ENCODE measurements around the gene PARD3B.

The PARD3B gene

GRCh38 chr2:205145888-205146287 lies 600.6 kb downstream of the PARD3B start:
- H3K27ac ChIP-seq (ENCODE audit: low read depth, low read length): no peak overlapping the region
- H3K9ac ChIP-seq (ENCODE audit: low read length): no peak overlapping the region
- H3K36me3 ChIP-seq (ENCODE audit: low read length): no peaks in the 10 kb centered on the region
- no peak overlapping the region for H2AFZ ChIP-seq (ENCODE audit: low read depth, low read length, severe bottlenecking)
- H3K27me3 ChIP-seq (ENCODE audit: low read length): no peaks in the 10 kb centered on the region
- no peaks in the 10 kb centered on the region for H4K20me1 ChIP-seq (ENCODE audit: low read depth, low read length)
- H3K4me3 ChIP-seq (ENCODE audit: insufficient read depth, low read length, poor library complexity, severe bottlenecking): no peak overlapping the region
- H3K4me2 ChIP-seq (ENCODE audit: low read depth, low read length, poor library complexity, severe bottlenecking): no peak overlapping the region
- no peaks in the 10 kb centered on the region for H3K9me2 ChIP-seq (replicated peaks; ENCODE audit: insufficient read depth, low read length)
- H3K9me3 ChIP-seq (ENCODE audit: insufficient read depth, low read length): no peaks in the 10 kb centered on the region
- TF ChIP-seq, protein P1, sequence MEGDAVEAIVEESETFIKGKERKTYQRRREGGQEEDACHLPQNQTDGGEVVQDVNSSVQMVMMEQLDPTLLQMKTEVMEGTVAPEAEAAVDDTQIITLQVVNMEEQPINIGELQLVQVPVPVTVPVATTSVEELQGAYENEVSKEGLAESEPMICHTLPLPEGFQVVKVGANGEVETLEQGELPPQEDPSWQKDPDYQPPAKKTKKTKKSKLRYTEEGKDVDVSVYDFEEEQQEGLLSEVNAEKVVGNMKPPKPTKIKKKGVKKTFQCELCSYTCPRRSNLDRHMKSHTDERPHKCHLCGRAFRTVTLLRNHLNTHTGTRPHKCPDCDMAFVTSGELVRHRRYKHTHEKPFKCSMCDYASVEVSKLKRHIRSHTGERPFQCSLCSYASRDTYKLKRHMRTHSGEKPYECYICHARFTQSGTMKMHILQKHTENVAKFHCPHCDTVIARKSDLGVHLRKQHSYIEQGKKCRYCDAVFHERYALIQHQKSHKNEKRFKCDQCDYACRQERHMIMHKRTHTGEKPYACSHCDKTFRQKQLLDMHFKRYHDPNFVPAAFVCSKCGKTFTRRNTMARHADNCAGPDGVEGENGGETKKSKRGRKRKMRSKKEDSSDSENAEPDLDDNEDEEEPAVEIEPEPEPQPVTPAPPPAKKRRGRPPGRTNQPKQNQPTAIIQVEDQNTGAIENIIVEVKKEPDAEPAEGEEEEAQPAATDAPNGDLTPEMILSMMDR (IDR thresholded peaks at IDR 0.05; ENCODE audit: insufficient read depth, low read length, poor library complexity, severe bottlenecking): no peak
- no peak for TF ChIP-seq EZH2phosphoT487 (conservative IDR thresholded peaks at IDR 0.05; ENCODE audit: low read length)
- H3F3A ChIP-seq (ENCODE audit: insufficient read depth): no peaks in the 10 kb centered on the region
- no peaks in the 10 kb centered on the region for H3K79me2 ChIP-seq (ENCODE audit: insufficient read depth, low read length)

DNA sequence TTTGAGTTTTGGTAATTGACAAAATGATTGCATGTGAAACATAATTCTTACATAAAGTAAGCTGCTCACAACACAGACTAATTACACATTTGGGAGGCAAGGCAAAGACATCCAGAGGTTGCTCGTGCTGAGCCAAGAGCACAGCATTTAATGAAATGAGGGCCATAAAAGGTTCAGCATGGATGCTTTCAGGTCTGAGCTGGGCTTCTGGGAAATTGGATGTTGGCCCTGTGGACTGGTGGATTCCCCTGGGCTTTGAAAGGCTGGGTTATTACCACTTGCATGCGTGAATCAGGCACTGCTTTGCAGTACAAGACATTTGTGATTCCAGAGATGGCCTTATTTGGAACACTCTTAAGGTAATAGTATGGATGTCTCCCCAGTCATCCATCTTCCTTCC lies 603.5 kb downstream of the PARD3B start:
- H3K79me2 ChIP-seq (ENCODE audit: insufficient read depth, low read length): no peaks in the 10 kb centered on the region
- H2AFZ ChIP-seq (ENCODE audit: low read depth, low read length, severe bottlenecking): no peak overlapping the region
- no peaks in the 10 kb centered on the region for H4K20me1 ChIP-seq (ENCODE audit: low read depth, low read length)
- H3K9me3 ChIP-seq (ENCODE audit: insufficient read depth, low read length): no peaks in the 10 kb centered on the region
- no peak for TF ChIP-seq EZH2phosphoT487 (conservative IDR thresholded peaks at IDR 0.05; ENCODE audit: low read length)
- TF ChIP-seq, protein P1 (IDR thresholded peaks at IDR 0.05; ENCODE audit: insufficient read depth, low read length, poor library complexity, severe bottlenecking): no peak
- H3K4me3 ChIP-seq (ENCODE audit: insufficient read depth, low read length, poor library complexity, severe bottlenecking): no peak overlapping the region
- H3K36me3 ChIP-seq (ENCODE audit: low read length): no peaks in the 10 kb centered on the region
- no peaks in the 10 kb centered on the region for H3K27me3 ChIP-seq (ENCODE audit: low read length)
- H3K4me2 ChIP-seq (ENCODE audit: low read depth, low read length, poor library complexity, severe bottlenecking): no peak overlapping the region
- no peaks in the 10 kb centered on the region for H3F3A ChIP-seq (ENCODE audit: insufficient read depth)
- no peaks in the 10 kb centered on the region for H3K9me2 ChIP-seq (replicated peaks; ENCODE audit: insufficient read depth, low read length)
- no peak overlapping the region for H3K9ac ChIP-seq (ENCODE audit: low read length)
- H3K27ac ChIP-seq (ENCODE audit: low read depth, low read length): no peak overlapping the region

GRCh38 chr2:205156457-205156856 lies 611.2 kb downstream of the PARD3B start:
- H3F3A ChIP-seq (ENCODE audit: insufficient read depth): no peaks in the 10 kb centered on the region
- no peak overlapping the region for H3K4me3 ChIP-seq (ENCODE audit: insufficient read depth, low read length, poor library complexity, severe bottlenecking)
- H3K27me3 ChIP-seq (ENCODE audit: low read length): no peaks in the 10 kb centered on the region
- TF ChIP-seq, protein P1 (IDR thresholded peaks at IDR 0.05; ENCODE audit: insufficient read depth, low read length, poor library complexity, severe bottlenecking): no peak
- TF ChIP-seq EZH2phosphoT487 (conservative IDR thresholded peaks at IDR 0.05; ENCODE audit: low read length): no peak
- H3K4me2 ChIP-seq (ENCODE audit: low read depth, low read length, poor library complexity, severe bottlenecking): no peak overlapping the region
- no peaks in the 10 kb centered on the region for H3K79me2 ChIP-seq (ENCODE audit: insufficient read depth, low read length)
- no peak overlapping the region for H3K9ac ChIP-seq (ENCODE audit: low read length)
- H3K36me3 ChIP-seq (ENCODE audit: low read length): no peaks in the 10 kb centered on the region
- no peaks in the 10 kb centered on the region for H4K20me1 ChIP-seq (ENCODE audit: low read depth, low read length)
- H3K9me2 ChIP-seq (replicated peaks; ENCODE audit: insufficient read depth, low read length): no peaks in the 10 kb centered on the region
- H3K27ac ChIP-seq (ENCODE audit: low read depth, low read length): no peak overlapping the region
- no peaks in the 10 kb centered on the region for H3K9me3 ChIP-seq (ENCODE audit: insufficient read depth, low read length)
- H2AFZ ChIP-seq (ENCODE audit: low read depth, low read length, severe bottlenecking): no peak overlapping the region

Data from SU-DHL-6 (cell line).